HCT116 (cell line): ENCODE results near the gene PLPPR2. TPM values are rescaled to one million over a fixed set of nuclear protein-coding genes. Genes with fewer than 3 reads are reported as not detected.

Experiments
- ATAC-seq: fragments of 200-7000 bp; cut with Tn5 transposase; 2 replicates; pipeline ENCODE4 v1.9.1; 2020; ENCODE audit warnings: mild to moderate bottlenecking, moderate library complexity
- Bru-seq: library from RNA; stranded (reverse); fragments of 400-500 nt; gene quantifications from one replicate; lab custom pipeline; 2021; lab: Mats Ljungman, UMichigan
- BruChase-seq, 2 experiments: library from RNA; stranded (reverse); fragments of 400-500 nt; gene quantifications; one replicate each; lab custom pipeline; 2021; lab: Mats Ljungman, UMichigan
- BruUV-seq: library from RNA; stranded (reverse); fragments of 400-500 nt; replicated peaks from 2 replicates; lab custom pipeline; 2021; lab: Mats Ljungman, UMichigan
- CTCF ChIA-PET: fragments of 300-600 bp; sonication (Branson Sonifier 250); formaldehyde crosslinking; loops from one replicate; lab custom pipeline; 2021; ENCODE audit warnings: antibody characterized with exemption; lab: Charles Lee
- POLR2A ChIA-PET: fragments of 300-600, 350-600 bp; sonication (Branson Sonifier 250); formaldehyde crosslinking; loops from one replicate; lab custom pipeline; 2021; ENCODE audit warnings: antibody characterized with exemption; lab: Charles Lee
- RAD21 ChIA-PET, 2 experiments: fragments of 300-600 bp; sonication (Branson Sonifier 250); formaldehyde crosslinking; loops; one replicate each; lab custom pipeline; 2023; ENCODE audit warnings: low total read pairs in 2 of 2; ENCODE audit not compliant: uncharacterized antibody in 2 of 2, unreplicated experiment in 2 of 2, low non-redundant PET in 1 of 2; lab: Charles Lee
- DNase-seq: peaks from one replicate; pipeline ENCODE4 v3.0.0-alpha.2; 2010; ENCODE audit warnings: low read depth, low spot score
- H2AFZ ChIP-seq: fragments of 200-600 bp; shearing (Covaris generic), sonication (generic); 2 replicates; pipeline ENCODE4 v1.6.1; 2017; ENCODE audit warnings: low read depth, mixed run types, mixed read lengths, antibody characterized with exemption, low read length; ENCODE audit not compliant: poor library complexity, severe bottlenecking
- H3K27ac ChIP-seq: 2 replicates; pipeline ENCODE4 v1.5.1; 2012; ENCODE audit warnings: low read depth, low read length
- H3K27me3 ChIP-seq: fragments of 200-600 bp; sonication (generic); 2 replicates; pipeline ENCODE4 v1.6.1; 2016; ENCODE audit warnings: mixed run types, low read length, mixed read lengths; ENCODE audit not compliant: insufficient read depth
- H3K36me3 ChIP-seq, 2 experiments: fragments of 200-500 bp in 1 of 2; fragments of 200-600 bp in 1 of 2; sonication (Bioruptor generic) in 1 of 2; sonication (generic) in 1 of 2; 2 replicates each; pipeline versions ENCODE4 v1.5.1 to v1.6.1; 2014 to 2016; ENCODE audit warnings: low read length in 2 of 2, inconsistent platforms in 1 of 2, mixed read lengths in 1 of 2, mixed run types in 1 of 2; ENCODE audit not compliant: insufficient read depth in 2 of 2, control insufficient read depth in 1 of 2
- H3K4me1 ChIP-seq, 2 experiments: fragments of 200-600 bp in 1 of 2; sonication (generic) in 1 of 2; 2 replicates each; pipeline versions ENCODE4 v1.5.1 to v1.6.1; 2012 to 2017; ENCODE audit warnings: low read length in 2 of 2, inconsistent platforms in 1 of 2, mild to moderate bottlenecking in 1 of 2, mixed read lengths in 1 of 2, mixed run types in 1 of 2, moderate library complexity in 1 of 2; ENCODE audit not compliant: insufficient read depth in 2 of 2, control insufficient read depth in 1 of 2
- H3K4me2 ChIP-seq: fragments of 200-600 bp; sonication (generic); 2 replicates; pipeline ENCODE4 v1.6.1; 2017; ENCODE audit warnings: mixed run types, low read length, mixed read lengths
- H3K4me3 ChIP-seq, 2 experiments: fragments of 200-600 bp in 1 of 2; sonication (generic) in 1 of 2; replicated peaks in 1 of 2; 2 replicates each; pipeline ENCODE4 v1.5.1; 2011 to 2016; ENCODE audit warnings: low read length in 2 of 2, control low read depth in 1 of 2, low read depth in 1 of 2, mild to moderate bottlenecking in 1 of 2, mixed read lengths in 1 of 2, mixed run types in 1 of 2
- H3K79me2 ChIP-seq: fragments of 200-600 bp; sonication (generic); 2 replicates; pipeline ENCODE4 v1.6.1; 2017; ENCODE audit warnings: mild to moderate bottlenecking, mixed run types, low read length, moderate library complexity, mixed read lengths; ENCODE audit not compliant: insufficient read depth
- H3K9ac ChIP-seq: fragments of 200-600 bp; sonication (generic); 2 replicates; pipeline ENCODE4 v1.6.1; 2016; ENCODE audit warnings: low read length, mixed read lengths
- H3K9me2 ChIP-seq: fragments of 200-600 bp; sonication (generic), shearing (Covaris generic); 2 replicates; pipeline ENCODE4 v1.6.1; 2017; ENCODE audit warnings: mixed run types, mild to moderate bottlenecking, moderate library complexity; ENCODE audit not compliant: insufficient read depth
- H3K9me3 ChIP-seq, 2 experiments: fragments of 200-500 bp in 1 of 2; fragments of 200-600 bp in 1 of 2; sonication (Bioruptor generic) in 1 of 2; sonication (generic) in 1 of 2; 2 replicates each; pipeline ENCODE4 v1.6.1; 2014 to 2017; ENCODE audit warnings: low read length in 2 of 2, mixed read lengths in 2 of 2, inconsistent platforms in 1 of 2, low read depth in 1 of 2, mild to moderate bottlenecking in 1 of 2, mixed run types in 1 of 2, moderate library complexity in 1 of 2; ENCODE audit not compliant: control insufficient read depth in 1 of 2, insufficient read depth in 1 of 2
- H4K20me1 ChIP-seq: fragments of 200-600 bp; sonication (generic), shearing (Covaris generic); 2 replicates; pipeline ENCODE4 v1.6.1; 2017; ENCODE audit warnings: mixed run types, mild to moderate bottlenecking, moderate library complexity; ENCODE audit not compliant: insufficient read depth
- ELF1 ChIP-seq: IDR thresholded peaks from 2 replicates; pipeline ENCODE4 v1.6.1; 2012; ENCODE audit warnings: low read depth, borderline replicate concordance
- EZH2phosphoT487 ChIP-seq: fragments of 200-600 bp; IDR thresholded peaks from 2 replicates; pipeline ENCODE4 v1.6.1; 2018; ENCODE audit warnings: antibody characterized with exemption, borderline replicate concordance
- POLR2A ChIP-seq: IDR thresholded peaks from 2 replicates; pipeline ENCODE4 v1.7.0; 2011; ENCODE audit warnings: borderline replicate concordance; ENCODE audit not compliant: insufficient read depth, insufficient read length; ENCODE audit errors: extremely low read depth
- POLR2AphosphoS5 ChIP-seq: IDR thresholded peaks from 2 replicates; pipeline ENCODE4 v1.6.1; 2011; ENCODE audit warnings: mild to moderate bottlenecking, low read depth, low read length, moderate library complexity
- SRF ChIP-seq: IDR thresholded peaks from 2 replicates; pipeline ENCODE4 v1.6.1; 2012; ENCODE audit warnings: low read depth
- YY1 ChIP-seq: IDR thresholded peaks from 2 replicates; pipeline ENCODE4 v1.6.1; 2011; ENCODE audit warnings: low read length, low read depth, moderate library complexity, mild to moderate bottlenecking; ENCODE audit not compliant: insufficient replicate concordance; ENCODE audit errors: extremely low read depth
- ZFX ChIP-seq: fragments of 450-650 bp; IDR thresholded peaks from 2 replicates; pipeline ENCODE4 v1.6.1; 2017
- ZNF274 ChIP-seq: fragments of 200-500 bp; sonication (Bioruptor generic); IDR thresholded peaks from 2 replicates; pipeline ENCODE4 v1.6.1; 2014; ENCODE audit warnings: mild to moderate bottlenecking, low read depth, low read length, inconsistent platforms
- intact Hi-C: fragments of 100-400 bp; cut with micrococcal nuclease; formaldehyde crosslinking; loops from 2 replicates; pipeline ENCODE4 v1.10.0; 2022
- long read RNA-seq: library from polyadenylated mRNA; unstranded; transcript quantifications from one replicate; pipeline ENCODE4 v2.0.0, GENCODE V29; 2021; ENCODE audit not compliant: unreplicated experiment
- polyA plus RNA-seq: library from polyadenylated mRNA; unstranded; fragments of >200 nt; gene quantifications from 2 replicates; pipeline ENCODE4 v1.2.1, GENCODE V29; 2012; ENCODE audit warnings: missing spikeins
- total RNA-seq: library from RNA; stranded (reverse); gene quantifications from one replicate; pipeline ENCODE4 v1.2.1, GENCODE V29; 2021; ENCODE audit not compliant: unreplicated experiment

The PLPPR2 gene
- 23.2 TPM for total RNA-seq
- polyA plus RNA-seq, result 23.7 and 29.8 TPM in 2 replicates
- percentile 45 among the genes with signal in this experiment for Bru-seq, nascent RNA
- percentile 73 among the genes with signal in this experiment for BruChase-seq, experiment 1, labeled RNA remaining after a 6-hour chase
- percentile 57 among the genes with signal in this experiment for BruChase-seq, experiment 2, labeled RNA remaining after a 2-hour chase
- long read RNA-seq, partial matches to known transcripts, result 7 of 9 reads
- long read RNA-seq, other reads (novel, unspliced or antisense), result 0 of 9 reads

GRCh38 chr19:11355160-11356073, at the start of gene PLPPR2:
TSS of gene PLPPR2 (plus strand) at chr19:11355432. CDS start at chr19:11357674, 2,242 bp downstream.
- no TSS peak for BruUV-seq
- Histone ChIP-seq H3K9me3 (no peaks in the 10 kb centered on the region), H3K79me2 (no peaks in the 10 kb centered on the region), H3K4me1 (peaks cover 2 to 15% of the 10 kb centered on the region in 2 experiments; a peak in 3 of 4 replicates), H3K9ac (peak within 1 kb of the TSS; percentile 63), H3K27me3 (no peaks in the 10 kb centered on the region), H4K20me1 (no peaks in the 10 kb centered on the region), H3K4me3 (peak within 1 kb of the TSS; percentile 53 to 65), H2AFZ (no peak within 1 kb of the TSS), H3K36me3 (0 out of 4 replicates have a peak, but pooled peaks cover 0 to 2% of the 10 kb centered on the region in 2 experiments), H3K27ac (no peak within 1 kb of the TSS; the same call in 1 of the 2 replicates), H3K4me2 (peak within 1 kb of the TSS; percentile 86), H3K9me2 (no peaks in the 10 kb centered on the region)
- ChIA-PET CTCF (no interaction called here), RAD21 (no interaction called here)
- peak; percentile 98 for ATAC-seq
- intact Hi-C loops, result no loop called here
- TF ChIP-seq YY1 (no peak), POLR2AphosphoS5 (peak; percentile 87), ZFX (peak; percentile 32; the same call in 1 of the 2 replicates), ELF1 (no peak), ZNF274 (no peak), EZH2phosphoT487 (no peak), POLR2A (peak; percentile 51), SRF (no peak; the same call in 1 of the 2 replicates)
- TF ChIP-seq, all 23 proteins: peak for 3
- POLR2A ChIA-PET, result no interaction called here
- peak; percentile 82 for DNase-seq
